Psoas muscle (tissue), 8 donors: Measurements from ENCODE around the gene PRTFDC1. TPM values are rescaled to one million over a fixed set of nuclear protein-coding genes. Genes with fewer than 3 reads are reported as not detected.

ENCODE experiments used
- ATAC-seq, 4 donors: fragments of 200-7000 bp; cut with Tn5 transposase; one replicate each; pipeline ENCODE4 v1.9.1; 2020; ENCODE audit warnings: moderate library complexity in 3 of 4, mild to moderate bottlenecking in 2 of 4
- DNase-seq, 2 donors: peaks; one replicate each; pipeline ENCODE4 v3.0.0-alpha.2; 2020
- H3K27ac ChIP-seq: fragments of 200-600 bp; one replicate; pipeline ENCODE4 v1.8.0; 2022
- H3K27me3 ChIP-seq, 3 donors: fragments of 200-600 bp in 1 of 3; one replicate each; pipeline versions ENCODE4 v1.6.1 to v1.8.0; 2013 to 2022; ENCODE audit warnings: low read length in 2 of 3, mild to moderate bottlenecking in 2 of 3, moderate library complexity in 1 of 3; ENCODE audit not compliant: insufficient read depth in 3 of 3
- H3K36me3 ChIP-seq, 2 donors: fragments of 200-600 bp in 1 of 2; one replicate each; pipeline versions ENCODE4 v1.6.1 to v1.8.0; 2013 to 2022; ENCODE audit warnings: low read depth in 1 of 2, mild to moderate bottlenecking in 1 of 2, moderate library complexity in 1 of 2; ENCODE audit not compliant: insufficient read depth in 1 of 2
- H3K4me1 ChIP-seq: fragments of 200-600 bp; one replicate; pipeline ENCODE4 v1.8.0; 2022
- H3K4me3 ChIP-seq: fragments of 200-600 bp; one replicate; pipeline ENCODE4 v1.8.0; 2022; ENCODE audit warnings: mild to moderate bottlenecking
- H3K9me3 ChIP-seq: fragments of 200-600 bp; one replicate; pipeline ENCODE4 v1.8.0; 2022
- CTCF ChIP-seq: fragments of 200-600 bp; IDR thresholded peaks from one replicate; pipeline ENCODE4 v1.8.0; 2022; ENCODE audit warnings: antibody characterized with exemption
- WGBS, 3 donors: extraction: QIAGEN DNeasy Blood & Tissue Kit; methylation state at CpG; one replicate each; pipeline versions ENCODE4 v1.1.6 to v1.1.7; 2013; 5-methylcytosine and 5-hydroxymethylcytosine counted together
- intact Hi-C, 2 donors: fragments of 100-400 bp; cut with DNase I; formaldehyde crosslinking; loops; one replicate each; pipeline versions ENCODE4 v1.11.0 to v1.14.2; 2022
- long read RNA-seq, 2 donors: library from polyadenylated mRNA; unstranded; transcript quantifications; one replicate each; pipeline ENCODE4 v2.0.0, GENCODE V29; 2021
- polyA plus RNA-seq, 3 donors: library from polyadenylated mRNA; stranded (reverse); fragments of 200-250 nt; gene quantifications; one replicate each; pipeline ENCODE4 v1.2.3, GENCODE V29; 2013
- total RNA-seq, 4 donors: library from RNA; stranded (reverse); fragmentation: NEBNext Ultra II Directional in 2 of 4; extraction: Animal tissue kit (Norgen Biotek cat#: 25700) in 2 of 4; gene quantifications; one replicate each; pipeline versions ENCODE4 v1.2.1 to v1.2.4, GENCODE V29; 2021 to 2023
- donor health status: healthy with polysubstance abuse.
- donor health status: DM: no; HTN: no; CAD: no; lungs with moderate emphysema.
- donor health status: Bipolar disorder and iron deficiency.
- donor health status: healthy.
- donor health status: DM: yes; HTN: yes; CAD: no.
- donor health status: DM: no; HTN: no; CAD: no.
- donor health status: DM: no; HTN: no; CAD: no.
- donor health status: DM: yes; HTN: yes; CAD: no.

Gene PRTFDC1, protein sequence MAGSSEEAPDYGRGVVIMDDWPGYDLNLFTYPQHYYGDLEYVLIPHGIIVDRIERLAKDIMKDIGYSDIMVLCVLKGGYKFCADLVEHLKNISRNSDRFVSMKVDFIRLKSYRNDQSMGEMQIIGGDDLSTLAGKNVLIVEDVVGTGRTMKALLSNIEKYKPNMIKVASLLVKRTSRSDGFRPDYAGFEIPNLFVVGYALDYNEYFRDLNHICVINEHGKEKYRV
- total RNA-seq, result under 1 TPM; 0.17 to 0.84 (median 0.46) TPM
- under 1 TPM; 0.14 to 0.51 (median 0.43) TPM for polyA plus RNA-seq
- long read RNA-seq, donor 1, result 0 reads
- long read RNA-seq, donor 2, result 0 reads

- ATAC-seq (peak; percentile 20 to 59 (median 48)), DNase-seq (peak; percentile 39 to 57)
- H3K36me3 ChIP-seq, result no peaks in the 10 kb centered on the region
- peaks cover 5% of the 10 kb centered on the region for H3K4me1 ChIP-seq
- H3K4me3 ChIP-seq, result peak within 1 kb of the TSS; percentile 70
- peak within 1 kb of the TSS; percentile 58 for H3K27ac ChIP-seq
- peaks cover 0 to 2% (median 0%) of the 10 kb centered on the region in 3 donors for H3K27me3 ChIP-seq
- no peak for TF ChIP-seq CTCF
- intact Hi-C loops, result no loop called here
- WGBS, 3 donors, result 2 to 6% (median 3%) methylated on average over 23 to 56 of the region's 56 CpGs
- no peaks in the 10 kb centered on the region for H3K9me3 ChIP-seq
Measured at GRCh38 chr10:24952143-24952706, at the start of gene PRTFDC1. Gene PRTFDC1 (minus strand): TSS chr10:24952606. CDS start chr10:24952575, 31 bp downstream.

DNA sequence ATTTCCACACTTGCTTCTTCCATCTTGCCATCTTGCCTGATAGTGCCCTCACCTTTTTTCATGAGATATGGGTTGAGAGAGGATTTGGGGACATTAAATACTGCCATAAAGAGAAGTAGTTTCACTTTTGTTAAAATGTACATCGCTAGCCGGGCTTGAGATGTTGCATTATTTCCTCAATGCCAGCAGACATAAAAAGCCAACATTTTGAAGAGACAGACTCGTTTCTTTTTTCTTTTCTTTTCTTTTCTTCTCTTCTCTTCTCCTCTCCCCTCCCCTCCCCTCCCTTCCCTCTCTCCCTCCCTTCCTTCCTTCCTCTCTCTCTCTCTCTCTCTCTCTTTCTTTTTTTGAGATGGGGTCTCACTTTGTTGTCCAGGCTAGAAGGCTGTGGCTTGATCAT lies 45.6 kb upstream of the PRTFDC1 start:
- Histone ChIP-seq H3K4me1 (no peaks in the 10 kb centered on the region), H3K27ac (no peak overlapping the region), H3K9me3 (peaks cover 13% of the 10 kb centered on the region), H3K4me3 (no peak overlapping the region), H3K27me3 (no peaks in the 10 kb centered on the region), H3K36me3 (no peaks in the 10 kb centered on the region)
- no peak for DNase-seq
- intact Hi-C loops, result no loop called here
- no peak for TF ChIP-seq CTCF
- ATAC-seq, result no peak
- WGBS, 3 donors, result 79 to 82% (median 81%) methylated on average over 3 of the region's 3 CpGs

GRCh38 chr10:24995072-24995471 lies 42.7 kb upstream of the PRTFDC1 start:
- no peak for TF ChIP-seq CTCF
- DNase-seq (no peak), ATAC-seq (no peak)
- intact Hi-C loops, result no loop called here
- H3K36me3 ChIP-seq, result no peaks in the 10 kb centered on the region
- H3K27me3 ChIP-seq, result no peaks in the 10 kb centered on the region
- H3K4me1 ChIP-seq, result no peaks in the 10 kb centered on the region
- peaks cover 5% of the 10 kb centered on the region for H3K9me3 ChIP-seq
- H3K4me3 ChIP-seq, result no peak overlapping the region
- no peak overlapping the region for H3K27ac ChIP-seq

DNA sequence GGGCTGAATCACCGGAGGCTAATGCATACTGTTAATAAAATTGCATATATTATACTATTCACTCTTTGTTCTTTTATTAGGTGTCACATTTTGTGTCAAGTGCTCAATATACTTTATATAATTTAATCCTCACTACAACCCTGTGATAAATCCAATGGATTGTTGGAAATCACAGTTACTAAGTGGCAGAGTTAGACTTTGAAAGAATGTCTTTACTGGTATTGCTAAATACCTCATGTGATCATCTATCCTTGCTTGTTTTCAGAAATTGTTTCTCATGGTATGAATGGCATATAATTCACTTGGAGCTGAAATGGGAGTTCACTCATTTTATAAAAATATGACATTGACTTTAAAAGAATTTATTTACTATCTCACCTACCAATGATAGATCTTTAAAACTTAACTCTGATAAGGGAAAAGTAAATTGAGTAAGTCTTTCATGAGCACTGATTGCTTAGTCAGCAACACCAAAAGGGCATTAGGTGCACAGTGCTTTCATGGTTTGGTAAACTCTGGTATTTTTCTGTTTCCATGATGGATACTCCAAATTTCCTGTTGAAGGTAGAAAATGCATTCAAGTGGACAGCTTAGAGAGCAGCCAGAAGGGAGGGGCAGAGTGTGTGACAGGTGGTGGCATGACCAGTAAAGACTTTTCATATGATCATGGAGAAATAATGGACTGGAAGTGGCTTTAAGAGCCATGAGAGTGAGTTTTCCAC lies 41.0 kb upstream of the PRTFDC1 start:
- no peak for TF ChIP-seq CTCF
- no peak for DNase-seq
- no peak overlapping the region for H3K4me3 ChIP-seq
- no peaks in the 10 kb centered on the region for H3K9me3 ChIP-seq
- no peaks in the 10 kb centered on the region for H3K36me3 ChIP-seq
- no peaks in the 10 kb centered on the region for H3K4me1 ChIP-seq
- 93 to 97% (median 94%) methylated on average over 1 of the region's 1 CpG for WGBS, 3 donors
- intact Hi-C loops, result loop anchor here in 1 of 2 donors (5.0 kb wide), 1 partner anchor 351 kb away; no protein-coding TSS in a partner anchor
- H3K27me3 ChIP-seq, result no peaks in the 10 kb centered on the region
- no peak overlapping the region for H3K27ac ChIP-seq
- ATAC-seq, result no peak
